Stimulated activated naive CD4-positive, alpha-beta T cell treated with Interleukin-2 at 50 U/mL for 16 hours (primary cell): Measurements from ENCODE around the gene TBC1D14.

ENCODE experiments used
- DNase-seq: peaks from one replicate; lab custom pipeline; 2025; lab: John Stamatoyannopoulos, UW

TBC1D14 gene

GRCh38 chr4:7001271-7001670 lies 91.6 kb downstream of the TBC1D14 start:
- no peak for DNase-seq

- DNase-seq, result no peak
Observed at GRCh38 chr4:7002336-7002735, 92.7 kb downstream of the TBC1D14 start.

- no peak for DNase-seq
Observed at GRCh38 chr4:7003176-7003878, 93.7 kb downstream of the TBC1D14 start.

DNA sequence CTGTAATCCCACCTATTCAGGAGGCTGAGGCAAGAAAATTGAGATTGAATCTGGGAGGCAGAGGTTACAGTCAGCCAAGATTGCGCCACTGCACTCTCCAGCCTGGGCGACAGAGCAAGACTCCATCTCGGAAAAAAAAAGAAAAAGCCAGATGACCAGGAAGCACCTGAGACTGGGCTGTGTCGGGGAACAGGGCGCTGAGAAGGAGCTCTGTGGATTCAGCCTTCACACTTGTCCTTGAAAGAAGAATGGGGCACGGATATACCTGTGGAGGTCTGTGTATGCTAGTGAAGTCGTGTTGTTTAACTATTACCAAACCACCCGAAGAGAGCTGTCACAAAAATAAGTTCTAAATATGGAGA lies 94.2 kb downstream of the TBC1D14 start:
- no peak for DNase-seq

DNA sequence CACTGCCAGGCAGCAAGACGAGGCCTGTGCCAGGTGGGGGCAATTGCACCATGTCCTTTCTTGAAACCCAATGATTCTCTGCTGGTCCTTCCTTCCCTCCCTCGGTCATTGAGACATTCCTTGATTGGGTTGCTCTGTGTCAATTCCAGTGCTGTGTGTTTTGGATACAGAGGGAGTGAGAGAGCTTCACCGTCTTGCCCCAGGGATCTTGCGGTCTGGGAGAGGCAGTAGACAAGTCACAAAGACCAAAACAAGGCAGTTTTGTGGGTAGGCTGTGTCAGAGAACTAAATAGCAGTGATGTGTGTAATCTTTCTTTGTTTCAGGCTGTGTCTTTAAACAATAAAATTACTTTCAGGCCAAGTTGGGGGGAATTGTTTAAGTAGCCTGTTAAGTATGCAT lies 94.7 kb downstream of the TBC1D14 start:
- DNase-seq, result no peak

DNA sequence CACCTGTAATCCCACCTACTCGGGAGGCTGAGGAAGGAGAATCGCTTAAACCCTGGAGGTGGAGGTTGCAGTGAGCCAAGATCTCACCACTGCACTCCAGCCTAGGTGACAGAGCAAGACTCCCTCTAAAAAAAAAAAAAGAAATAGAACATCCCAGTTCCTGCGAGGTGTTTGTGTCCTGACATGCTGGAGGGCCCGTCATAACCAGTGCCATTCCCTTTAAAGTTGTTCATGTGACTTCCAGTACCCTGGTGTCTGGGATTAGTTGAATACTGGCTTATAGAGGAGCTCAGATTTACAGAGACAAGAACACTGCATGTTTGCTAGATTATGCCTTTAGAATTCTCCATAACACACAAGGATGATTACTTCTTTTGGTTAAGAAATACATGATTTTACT lies 95.9 kb downstream of the TBC1D14 start:
- DNase-seq, result no peak

GRCh38 chr4:7006411-7006810 lies 96.8 kb downstream of the TBC1D14 start:
- DNase-seq, result no peak

DNA sequence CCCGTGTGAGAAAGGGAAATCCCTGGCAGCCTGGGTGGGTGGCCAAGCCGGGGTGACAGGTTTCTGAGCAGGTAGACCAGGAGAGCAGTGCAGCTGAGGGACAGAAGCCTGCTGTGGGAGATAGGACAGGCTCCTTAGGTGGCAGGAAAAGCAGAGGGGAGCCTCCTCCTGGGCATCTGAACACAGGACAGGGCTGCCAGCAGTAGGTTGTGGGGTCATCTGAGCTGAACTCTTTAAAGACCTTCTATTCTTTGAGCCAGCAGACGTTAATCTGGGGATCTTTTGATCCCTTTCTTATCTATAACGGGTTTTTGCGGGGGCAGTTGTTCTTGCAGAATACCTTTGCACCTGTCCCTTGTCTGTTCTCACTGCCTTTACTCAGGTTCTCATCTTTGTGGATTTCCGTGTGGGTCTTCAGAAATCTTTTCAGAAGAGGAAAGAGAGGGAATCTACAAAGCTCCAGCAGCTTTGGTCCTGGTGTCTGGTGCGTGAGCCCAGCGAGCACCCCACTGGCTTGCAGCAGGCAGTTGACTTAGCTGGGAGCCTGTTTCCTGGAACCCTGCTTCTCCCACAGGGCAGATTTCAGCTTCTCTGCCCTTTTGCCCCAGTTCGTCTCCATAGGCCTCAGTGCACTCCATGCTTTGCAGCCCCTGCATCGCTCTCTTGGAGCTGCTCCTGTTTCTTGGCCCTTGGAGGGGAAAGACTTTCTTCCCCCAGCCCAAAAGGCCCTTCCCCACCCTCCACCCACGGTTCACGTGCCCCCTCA lies 97.7 kb downstream of the TBC1D14 start:
- DNase-seq, result no peak

GRCh38 chr4:7007944-7008343 lies 98.3 kb downstream of the TBC1D14 start:
- no peak for DNase-seq

GRCh38 chr4:7009564-7009963 lies 99.9 kb downstream of the TBC1D14 start:
- DNase-seq, result no peak

GRCh38 chr4:7013175-7013574 lies 103.5 kb downstream of the TBC1D14 start:
- DNase-seq, result no peak

DNA sequence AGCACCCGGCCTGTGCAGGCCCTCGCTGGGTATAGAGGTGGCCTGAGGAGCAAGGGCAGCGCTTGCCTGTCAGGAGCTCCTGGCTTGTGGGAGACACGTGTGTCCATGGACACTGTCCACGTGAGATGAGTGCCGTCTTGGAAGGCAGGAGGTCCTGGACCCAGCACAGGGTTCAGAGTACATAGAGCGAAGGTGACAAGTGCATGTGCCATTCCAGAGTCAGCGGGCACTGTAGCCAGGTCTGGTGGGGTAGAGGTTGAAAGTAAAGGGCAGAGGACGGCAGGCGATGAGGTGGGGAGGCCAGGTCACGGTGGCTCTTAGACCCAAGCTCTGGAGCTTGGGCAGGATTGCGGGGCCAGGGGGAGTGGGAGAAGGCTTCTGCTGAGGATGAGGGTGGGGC lies 105.2 kb downstream of the TBC1D14 start:
- no peak for DNase-seq

DNA sequence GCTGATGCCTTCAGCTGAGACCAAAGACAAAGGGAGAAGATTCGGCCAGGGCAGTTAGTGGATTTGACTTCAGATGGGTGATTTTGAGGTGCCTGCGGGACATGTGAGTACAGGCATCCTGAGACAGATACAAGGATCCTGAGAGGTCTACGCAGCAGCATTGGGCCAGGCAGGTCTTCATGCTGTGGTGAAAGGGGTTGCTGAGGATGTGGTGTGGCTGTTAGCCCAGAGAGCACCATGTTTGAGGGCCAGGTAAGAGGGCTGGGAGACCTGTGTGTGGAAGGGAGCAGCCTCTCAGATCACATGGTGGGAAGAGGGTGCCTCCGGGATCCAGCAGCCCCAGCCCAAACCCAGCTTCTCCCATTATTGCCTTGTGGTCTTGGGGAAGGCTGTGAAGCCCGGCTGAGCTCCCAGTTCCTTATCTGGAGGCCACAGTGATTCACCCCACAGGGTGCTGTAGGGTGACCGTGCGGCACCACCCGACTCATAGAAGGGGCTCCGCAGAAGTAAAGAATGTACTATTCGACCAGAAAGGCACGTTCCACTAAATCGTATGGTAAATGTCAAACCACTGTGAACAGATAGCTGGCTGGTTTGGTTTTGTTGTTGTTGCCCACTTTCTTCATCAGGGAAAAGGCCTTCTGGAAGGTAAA lies 105.9 kb downstream of the TBC1D14 start:
- no peak for DNase-seq

GRCh38 chr4:7016086-7016485 lies 106.5 kb downstream of the TBC1D14 start:
- DNase-seq, result no peak

DNA sequence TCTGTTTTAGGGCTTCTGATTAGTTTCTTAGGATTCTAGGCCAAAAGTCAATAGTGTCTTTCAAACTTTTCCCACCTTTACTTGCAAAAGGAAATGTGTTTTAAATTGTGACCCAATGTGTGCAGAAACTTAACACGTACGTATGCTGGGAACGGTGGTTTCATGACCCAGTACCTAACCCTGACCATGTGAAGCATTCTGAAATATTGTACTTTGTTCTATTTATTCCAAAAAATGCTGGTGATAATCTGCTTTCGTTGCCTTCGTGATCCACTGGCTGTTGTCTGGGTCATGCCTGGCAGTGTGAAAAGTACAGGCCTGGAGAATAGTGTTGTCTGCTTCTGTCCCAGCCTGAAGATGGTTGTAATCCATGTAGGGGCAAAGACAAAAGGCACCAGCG lies 106.9 kb downstream of the TBC1D14 start:
- no peak for DNase-seq

DNA sequence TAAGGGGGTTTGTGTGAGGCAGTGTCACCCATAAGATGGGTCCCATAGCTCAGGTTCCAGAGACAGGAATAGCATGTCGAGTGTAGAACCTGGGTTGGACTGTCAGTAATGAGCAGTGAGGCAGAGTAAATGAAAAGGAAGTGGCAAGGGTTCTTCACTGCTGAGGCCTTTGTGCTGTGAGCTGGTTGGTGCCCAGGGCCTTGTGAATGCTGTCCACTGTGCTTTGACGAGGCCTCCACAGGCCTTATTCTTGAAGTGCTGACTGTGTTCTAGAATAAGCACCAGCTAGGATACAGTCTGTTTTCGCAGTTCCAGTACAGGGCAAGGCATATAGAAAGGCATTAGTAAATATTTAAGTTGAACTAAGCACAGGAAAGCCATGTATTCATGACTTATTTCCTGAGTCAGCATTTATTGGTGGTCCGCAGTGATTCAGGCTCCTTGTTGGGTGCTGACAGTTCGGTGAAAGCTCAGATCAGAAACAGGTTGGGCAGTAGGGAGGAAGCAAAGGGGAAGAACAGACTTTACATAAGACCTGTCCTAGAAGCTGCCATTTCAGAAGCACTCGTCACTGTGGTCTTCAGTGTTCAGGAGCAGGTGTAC lies 107.9 kb downstream of the TBC1D14 start:
- DNase-seq, result no peak

- no peak for DNase-seq
Observed at GRCh38 chr4:7018281-7018680, 108.7 kb downstream of the TBC1D14 start.

DNA sequence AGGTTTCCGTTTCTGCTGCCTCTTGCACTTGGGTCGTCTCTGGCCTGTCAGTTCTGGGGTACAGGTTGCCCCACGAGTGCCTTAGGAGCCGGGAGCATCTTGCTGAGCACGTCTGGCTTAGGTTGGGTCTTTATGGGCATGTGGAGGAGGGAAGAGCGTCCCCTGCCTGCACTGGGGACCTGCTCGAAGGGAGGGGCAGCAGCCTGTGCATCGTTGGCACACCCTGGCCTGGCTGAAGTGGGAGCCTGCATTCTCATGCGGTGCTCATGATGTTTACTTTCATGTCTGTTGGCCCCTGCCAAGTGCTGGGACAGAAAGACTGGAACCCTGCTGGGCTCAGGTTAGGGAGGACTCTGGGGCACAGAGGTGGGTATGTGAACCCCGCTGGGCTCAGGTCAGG lies 109.7 kb downstream of the TBC1D14 start:
- no peak for DNase-seq

- no peak for DNase-seq
Observed at GRCh38 chr4:7020290-7020689, 110.7 kb downstream of the TBC1D14 start.

DNA sequence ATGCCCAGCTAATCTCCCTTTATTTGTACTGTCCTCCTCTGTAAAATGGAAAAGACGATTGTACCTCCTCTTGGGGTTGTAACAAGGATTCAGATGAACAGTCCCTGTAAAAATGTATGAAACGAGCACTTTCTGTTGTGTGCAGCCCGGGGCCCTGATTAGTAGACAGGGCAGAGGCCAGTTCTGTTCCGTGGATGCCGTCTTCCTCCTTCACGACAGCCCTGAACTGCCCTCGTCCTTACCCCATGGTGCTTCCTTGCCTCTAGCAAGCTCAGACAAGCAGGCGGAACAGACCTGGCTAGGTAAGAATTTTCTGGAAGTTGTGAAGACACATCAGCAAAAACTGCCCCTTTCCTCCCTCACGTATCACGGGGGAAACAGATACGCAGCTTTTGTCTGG lies 111.2 kb downstream of the TBC1D14 start:
- DNase-seq, result no peak

- DNase-seq, result no peak
Observed at GRCh38 chr4:7021355-7021754, 111.7 kb downstream of the TBC1D14 start.

DNA sequence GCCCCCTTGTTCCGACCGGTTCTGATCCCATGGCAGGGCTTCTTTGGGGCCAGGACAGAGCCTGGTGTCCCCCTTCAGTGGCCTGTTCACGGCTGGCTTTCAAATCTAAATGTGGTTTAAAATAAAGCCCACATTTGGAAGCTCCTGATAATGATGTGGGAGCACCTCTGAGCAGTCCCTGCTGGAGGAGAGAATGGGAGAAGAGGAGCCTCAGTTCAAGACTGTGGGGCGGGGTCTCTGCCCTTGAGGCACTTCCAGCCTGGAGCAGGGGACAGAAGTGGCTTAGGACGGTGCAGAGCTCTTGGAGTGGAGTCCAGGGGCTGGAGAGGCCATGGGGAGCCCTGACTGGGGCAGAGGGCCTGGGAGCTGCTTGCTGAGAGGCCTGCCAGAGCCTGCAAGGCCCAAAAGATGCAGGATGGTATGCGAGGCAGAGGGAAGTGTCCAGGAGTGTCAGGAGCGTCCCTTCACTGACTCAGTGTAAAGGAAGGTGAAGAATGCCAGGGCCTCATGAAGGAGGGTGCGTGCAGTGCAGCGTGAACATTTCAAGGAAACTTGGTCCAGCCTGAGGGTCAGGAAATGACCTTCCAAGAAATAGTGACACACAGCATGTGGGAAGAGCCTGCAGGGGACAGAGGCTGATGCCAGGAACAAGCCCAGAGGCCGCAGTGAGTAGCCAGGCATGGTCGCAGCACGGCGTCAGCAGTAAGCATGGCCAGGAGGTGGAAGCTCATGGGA lies 112.5 kb downstream of the TBC1D14 start:
- DNase-seq, result no peak
